K562 (cell line): Measurements from ENCODE around the gene PDZRN3. TPM values are rescaled to one million over a fixed set of nuclear protein-coding genes. Genes with fewer than 3 reads are reported as not detected.

Experiments
- ATAC-seq: fragments of 200-7000 bp; cut with Tn5 transposase; 3 replicates; pipeline ENCODE4 v1.9.1; 2020; ENCODE audit warnings: moderate library complexity
- BruUV-seq: library from RNA; stranded (reverse); fragments of 400-500 nt; replicated peaks from 2 replicates; lab custom pipeline; 2021; lab: Mats Ljungman, UMichigan
- CTCF ChIA-PET: fragments of 300-600 bp; formaldehyde crosslinking; extraction: SDS; loops from one replicate; lab custom pipeline; 2021; ENCODE audit warnings: low intra/inter-chr PET ratio; lab: Yijun Ruan, JAX
- POLR2A ChIA-PET: fragments of 300-600, 350-650 bp; sonication (Branson Sonifier 250); formaldehyde crosslinking; extraction: SDS; loops from one replicate; lab custom pipeline; 2021; ENCODE audit warnings: antibody characterized with exemption, inconsistent platforms; lab: Yijun Ruan, JAX
- DNase-seq, 4 experiments: peaks; one replicate each; pipeline versions ENCODE4 v3.0.0 to v3.0.0-alpha.2; 2011 to 2018; ENCODE audit warnings: low spot score in 3 of 4, mixed read lengths in 3 of 4; ENCODE audit errors: extremely low read depth in 1 of 4
- FAIRE-seq: peaks from 2 replicates; lab custom pipeline; 2011; peaks lifted over from hg19 to GRCh38; lab: Jason Lieb, UNC
- H2AFZ ChIP-seq: 2 replicates; pipeline ENCODE4 v1.6.0; 2011; ENCODE audit warnings: low read depth, low read length, control low read depth, inconsistent platforms
- H3K27ac ChIP-seq: fragments of 200-600 bp; 3 replicates; pipeline ENCODE4 v1.8.0; 2011; ENCODE audit warnings: low read depth, mild to moderate bottlenecking, control low read depth, inconsistent platforms, low read length, moderate library complexity, mixed read lengths; ENCODE audit errors: extremely low read depth
- H3K27me3 ChIP-seq, 2 experiments: fragments of 300-600 bp in 1 of 2; 2 replicates in 1 of 2; 3 replicates in 1 of 2; pipeline versions ENCODE4 v1.6.0 to v1.8.0; 2011; ENCODE audit warnings: inconsistent platforms in 2 of 2, low read length in 2 of 2, mild to moderate bottlenecking in 1 of 2, mixed read lengths in 1 of 2, moderate library complexity in 1 of 2; ENCODE audit not compliant: control insufficient read depth in 2 of 2, insufficient read depth in 2 of 2
- H3K36me3 ChIP-seq: fragments of 300-600 bp; 3 replicates; pipeline ENCODE4 v1.8.0; 2011; ENCODE audit warnings: mild to moderate bottlenecking, low read length, inconsistent platforms; ENCODE audit not compliant: control insufficient read depth, insufficient read depth
- H3K4me1 ChIP-seq, 2 experiments: fragments of 200-600 bp in 1 of 2; replicated peaks in 1 of 2; 2 replicates in 1 of 2; 3 replicates in 1 of 2; pipeline versions ENCODE4 v1.5.1 to v1.8.0; 2011; ENCODE audit warnings: inconsistent platforms in 2 of 2, low read length in 2 of 2, mild to moderate bottlenecking in 1 of 2, mixed read lengths in 1 of 2, moderate library complexity in 1 of 2; ENCODE audit not compliant: control insufficient read depth in 2 of 2, insufficient read depth in 2 of 2
- H3K4me2 ChIP-seq: 2 replicates; pipeline ENCODE4 v1.6.1; 2011; ENCODE audit warnings: low read length, control low read depth, inconsistent platforms, mixed read lengths; ENCODE audit not compliant: insufficient read depth
- H3K4me3 ChIP-seq: fragments of 200-600 bp; sonication (generic), shearing (Covaris generic); 2 replicates; pipeline ENCODE4 v1.5.1; 2016; ENCODE audit warnings: control low read depth, inconsistent platforms
- H3K79me2 ChIP-seq: fragments of 200-600 bp; 3 replicates; pipeline ENCODE4 v1.8.0; 2011; ENCODE audit warnings: low read length, inconsistent platforms; ENCODE audit not compliant: control insufficient read depth, insufficient read depth
- H3K9ac ChIP-seq, 2 experiments: 2 replicates each; pipeline versions ENCODE4 v1.6.0 to v1.6.1; 2011; ENCODE audit warnings: low read depth in 2 of 2, low read length in 2 of 2, control low read depth in 1 of 2, inconsistent platforms in 1 of 2, mild to moderate bottlenecking in 1 of 2, mixed read lengths in 1 of 2; ENCODE audit not compliant: insufficient read depth in 1 of 2
- H3K9me1 ChIP-seq: one replicate; pipeline ENCODE4 v1.6.0; 2011; ENCODE audit warnings: inconsistent platforms, mild to moderate bottlenecking, low read length, moderate library complexity; ENCODE audit not compliant: control insufficient read depth, insufficient read depth
- H3K9me3 ChIP-seq: replicated peaks from 2 replicates; pipeline ENCODE4 v1.5.1; 2011; ENCODE audit warnings: low read depth, low read length, inconsistent platforms; ENCODE audit not compliant: control insufficient read depth, insufficient read depth
- H4K20me1 ChIP-seq: replicated peaks from 2 replicates; pipeline ENCODE4 v1.6.1; 2011; ENCODE audit warnings: low read length, inconsistent platforms, mixed read lengths; ENCODE audit not compliant: control insufficient read depth, insufficient read depth
- HEY1 ChIP-seq: fragments of 250-450 bp; sonication (Bioruptor Pico); IDR thresholded peaks from 2 replicates; pipeline ENCODE4 v1.5.0; 2020; ENCODE audit warnings: mild to moderate bottlenecking, moderate library complexity, borderline replicate concordance
- JUND ChIP-seq, 2 experiments: IDR thresholded peaks; 2 replicates in 1 of 2; 3 replicates in 1 of 2; pipeline ENCODE4 v1.6.1; 2011; ENCODE audit warnings: borderline replicate concordance in 2 of 2, low read depth in 2 of 2, low read length in 2 of 2, improper control_type of control experiment in 1 of 2, missing biosample characterization in 1 of 2, missing genetic modification characterization in 1 of 2, missing genetic modification reagents in 1 of 2
- LCOR ChIP-seq: sonication (generic); formaldehyde crosslinking; IDR thresholded peaks from 2 replicates; pipeline ENCODE4 v1.8.0; 2022; ENCODE audit warnings: mild to moderate bottlenecking, missing genetic modification reagents
- NBN ChIP-seq: fragments of 450-650 bp; IDR thresholded peaks from 2 replicates; pipeline ENCODE4 v1.6.1; 2016; ENCODE audit warnings: low read depth, mild to moderate bottlenecking
- PHB2 ChIP-seq: fragments of 450-650 bp; IDR thresholded peaks from 2 replicates; pipeline ENCODE4 v1.6.1; 2017; ENCODE audit warnings: low read depth
- POLR2G ChIP-seq: fragments of 200-400 bp; formaldehyde crosslinking; IDR thresholded peaks from 2 replicates; pipeline ENCODE4 v1.6.1; 2017; ENCODE audit warnings: low read depth, mild to moderate bottlenecking, antibody characterized with exemption, low read length, moderate library complexity
- REST ChIP-seq, 2 experiments: fragments of 450-650 bp; formaldehyde crosslinking in 1 of 2; IDR thresholded peaks; 2 replicates each; pipeline versions ENCODE4 v1.4.0 to v1.6.1; 2014 to 2020; ENCODE audit warnings: mild to moderate bottlenecking in 2 of 2, borderline replicate concordance in 1 of 2, low read depth in 1 of 2
- RNF219 ChIP-seq: fragments of 250-450 bp; sonication (Bioruptor Pico); IDR thresholded peaks from 2 replicates; pipeline ENCODE4 v1.5.0; 2022; ENCODE audit warnings: mild to moderate bottlenecking
- U2AF1 ChIP-seq: fragments of 200-400 bp; formaldehyde crosslinking; optimal IDR thresholded peaks from 2 replicates; pipeline ENCODE3; 2017; ENCODE audit warnings: mild to moderate bottlenecking, low read depth, low read length, moderate library complexity
- ZNF23 ChIP-seq: fragments of 250-450 bp; sonication (Bioruptor Pico); IDR thresholded peaks from 2 replicates; pipeline ENCODE4 v1.4.0; 2020; ENCODE audit warnings: mild to moderate bottlenecking
- ZNF431 ChIP-seq: sonication (generic); formaldehyde crosslinking; IDR thresholded peaks from 2 replicates; pipeline ENCODE4 v1.8.0; 2022; ENCODE audit warnings: mild to moderate bottlenecking, missing genetic modification reagents
- ZNF445 ChIP-seq: fragments of 250-450 bp; sonication (Bioruptor Pico); IDR thresholded peaks from 2 replicates; pipeline ENCODE4 v1.4.0; 2020; ENCODE audit warnings: low read depth, mild to moderate bottlenecking, moderate library complexity
- ZNF77 ChIP-seq: fragments of 250-450 bp; sonication (Bioruptor Pico); IDR thresholded peaks from 2 replicates; pipeline ENCODE4 v1.5.0; 2020
- WGBS: fragments of 100-300 bp; shearing (Covaris generic); methylation state at CpG from one replicate; pipeline ENCODE4 v1.1.6; 2016; ENCODE audit warnings: low coverage, mixed read lengths; ENCODE audit not compliant: insufficient coverage; ENCODE audit errors: missing lambda C conversion rate; 5-methylcytosine and 5-hydroxymethylcytosine counted together
- in situ Hi-C: fragments of 300-500 bp; cut with MboI; formaldehyde crosslinking; loops from 4 replicates; pipeline ENCODE4 v1.15.0; 2018; ENCODE audit warnings: inconsistent platforms, mixed read lengths
- intact Hi-C: fragments of 100-400 bp; cut with micrococcal nuclease; formaldehyde crosslinking; loops from 2 replicates; pipeline ENCODE4 v1.14.2; 2022
- polyA plus RNA-seq, 8 experiments: library from polyadenylated mRNA; depleted of rRNA in 4 of 8; stranded (reverse) in 5 of 8; unstranded in 3 of 8; fragments of >200 nt; fragmentation: Nextera tagmentation in 2 of 8; fragmentation: Illumina TruSeq in 1 of 8; extraction: Ambion mirVana in 2 of 8; extraction: Trizol in 1 of 8; gene quantifications; 2 replicates each; pipeline versions ENCODE4 v1.2.1 to v1.2.3, GENCODE V29; 2011 to 2014; ENCODE audit warnings: inconsistent platforms in 1 of 8, missing spikeins in 1 of 8
- total RNA-seq, 7 experiments: library from RNA; depleted of rRNA in 6 of 7; stranded (reverse); fragments of >200 nt in 6 of 7; fragmentation: Illumina TruSeq in 2 of 7; extraction: Trizol in 2 of 7; gene quantifications; 2 replicates each; pipeline versions ENCODE4 v1.2.1 to v1.2.3, GENCODE V29; 2011 to 2021; ENCODE audit warnings: low replicate concordance in 1 of 7

Gene PDZRN3
- total and polyA plus RNA-seq, 9 of the 15 experiments (the other 6 are each of a cell fraction or from before 2014, with no cell fraction given), result 0.16 TPM; not detected in 8

GRCh38 chr3:73550032-73550431 lies 74.7 kb downstream of the PDZRN3 start:
- ChIA-PET CTCF (no interaction called here), POLR2A (interaction anchor here (0.7 kb wide), 1 partner anchor 376 kb away, joined by 3 read pairs; no protein-coding TSS in a partner anchor)
- H3K79me2 ChIP-seq, result no peaks in the 10 kb centered on the region
- ATAC-seq (no peak), DNase-seq (no peak), FAIRE-seq (no peak)
- BruUV-seq, result no TSS peak
- H3K4me2 ChIP-seq, result no peak overlapping the region
- no peaks in the 10 kb centered on the region for H3K9me1 ChIP-seq
- no peaks in the 10 kb centered on the region for H3K36me3 ChIP-seq
- WGBS, result 0% methylated on average over 7 of the region's 7 CpGs
- TF ChIP-seq LCOR (CRISPR knock-in tag) (no peak), HEY1 (CRISPR knock-in tag) (no peak), U2AF1 (no peak), POLR2G (no peak), NBN (no peak), PHB2 (no peak), ZNF431 (CRISPR knock-in tag) (no peak), ZNF77 (CRISPR knock-in tag) (no peak), JUND (IDR thresholded peaks at IDR 0.05; ENCODE audit: borderline replicate concordance, low read depth, low read length) (no peak), JUND (tag; IDR thresholded peaks at IDR 0.05; ENCODE audit: borderline replicate concordance, low read depth, low read length) (no peak), ZNF445 (no peak), RNF219 (no peak), REST (IDR thresholded peaks at IDR 0.05; ENCODE audit: borderline replicate concordance) (no peak), REST (CRISPR knock-in tag; IDR thresholded peaks at IDR 0.05; ENCODE audit: low read depth) (no peak), ZNF23 (CRISPR knock-in tag) (no peak)
- in situ Hi-C loops (no loop called here), intact Hi-C loops (no loop called here)
- H3K27me3 ChIP-seq, result no peaks in the 10 kb centered on the region
- H3K9me3 ChIP-seq, result no peaks in the 10 kb centered on the region
- H3K27ac ChIP-seq, result no peak overlapping the region
- no peak overlapping the region for H2AFZ ChIP-seq
- no peak overlapping the region for H3K9ac ChIP-seq
- H3K4me3 ChIP-seq, result no peak overlapping the region
- no peaks in the 10 kb centered on the region for H4K20me1 ChIP-seq
- no peaks in the 10 kb centered on the region for H3K4me1 ChIP-seq
